SJCRH30 (cell line): ENCODE measurements around the gene MAP3K4. TPM values are rescaled to one million over a fixed set of nuclear protein-coding genes. Genes with fewer than 3 reads are reported as not detected.

Source experiments
- DNase-seq, 2 experiments: peaks; one replicate each; pipeline ENCODE4 v3.0.0-alpha.2; 2015 to 2020
- H3K27ac ChIP-seq: fragments of 250-450 bp; sonication (Bioruptor Pico); 2 replicates; pipeline ENCODE4 v1.5.1; 2020; ENCODE audit warnings: mild to moderate bottlenecking, moderate library complexity
- H3K27me3 ChIP-seq: fragments of 250-450 bp; sonication (Bioruptor Pico); 2 replicates; pipeline ENCODE4 v1.5.1; 2020; ENCODE audit warnings: mild to moderate bottlenecking, moderate library complexity
- H3K36me3 ChIP-seq: fragments of 250-450 bp; sonication (Bioruptor Pico); 2 replicates; pipeline ENCODE4 v1.5.1; 2020; ENCODE audit warnings: mild to moderate bottlenecking, moderate library complexity
- H3K4me1 ChIP-seq: fragments of 250-450 bp; sonication (Bioruptor Pico); 2 replicates; pipeline ENCODE4 v1.5.1; 2020; ENCODE audit warnings: mild to moderate bottlenecking, moderate library complexity
- H3K4me3 ChIP-seq: fragments of 250-450 bp; sonication (Bioruptor Pico); 2 replicates; pipeline ENCODE4 v1.5.1; 2020; ENCODE audit warnings: mild to moderate bottlenecking, moderate library complexity
- H3K9me3 ChIP-seq: fragments of 250-450 bp; sonication (Bioruptor Pico); replicated peaks from 2 replicates; pipeline ENCODE4 v1.5.1; 2020; ENCODE audit warnings: mild to moderate bottlenecking, moderate library complexity
- total RNA-seq: library from RNA; depleted of rRNA; stranded (reverse); fragments of >200 nt; shearing (Covaris generic); gene quantifications from 2 replicates; pipeline ENCODE4 v1.2.3, GENCODE V29; 2014

MAP3K4 gene
- total RNA-seq, 1 experiment from 2014 or later: 44.7 TPM

DNA sequence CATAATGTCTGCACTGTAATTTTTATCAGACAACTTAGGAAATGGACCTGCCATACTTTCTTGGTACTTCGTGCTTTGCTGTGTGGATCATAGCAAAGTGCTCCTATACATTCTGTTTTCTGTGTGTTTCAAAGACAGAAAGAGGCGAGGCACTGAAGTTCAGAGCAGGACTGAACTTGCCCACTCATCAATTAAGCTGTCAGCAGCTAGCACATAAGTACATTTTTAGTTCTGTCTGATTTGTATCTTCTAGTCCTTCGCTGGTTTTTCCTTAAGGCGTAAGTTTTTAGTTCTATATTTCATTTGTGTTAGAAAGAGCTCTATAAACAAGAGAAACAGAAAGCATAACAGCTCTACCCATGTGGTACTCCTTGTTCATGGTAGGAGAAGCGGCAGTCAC lies 42.1 kb downstream of the MAP3K4 start:
- H3K27me3 ChIP-seq: no peaks in the 10 kb centered on the region
- peaks cover 17% of the 10 kb centered on the region for H3K4me1 ChIP-seq
- H3K27ac ChIP-seq: no peak overlapping the region
- no peaks in the 10 kb centered on the region for H3K9me3 ChIP-seq
- no peak for DNase-seq
- no peak overlapping the region for H3K4me3 ChIP-seq
- no peaks in the 10 kb centered on the region; the same call in 1 of the 2 replicates for H3K36me3 ChIP-seq

DNA sequence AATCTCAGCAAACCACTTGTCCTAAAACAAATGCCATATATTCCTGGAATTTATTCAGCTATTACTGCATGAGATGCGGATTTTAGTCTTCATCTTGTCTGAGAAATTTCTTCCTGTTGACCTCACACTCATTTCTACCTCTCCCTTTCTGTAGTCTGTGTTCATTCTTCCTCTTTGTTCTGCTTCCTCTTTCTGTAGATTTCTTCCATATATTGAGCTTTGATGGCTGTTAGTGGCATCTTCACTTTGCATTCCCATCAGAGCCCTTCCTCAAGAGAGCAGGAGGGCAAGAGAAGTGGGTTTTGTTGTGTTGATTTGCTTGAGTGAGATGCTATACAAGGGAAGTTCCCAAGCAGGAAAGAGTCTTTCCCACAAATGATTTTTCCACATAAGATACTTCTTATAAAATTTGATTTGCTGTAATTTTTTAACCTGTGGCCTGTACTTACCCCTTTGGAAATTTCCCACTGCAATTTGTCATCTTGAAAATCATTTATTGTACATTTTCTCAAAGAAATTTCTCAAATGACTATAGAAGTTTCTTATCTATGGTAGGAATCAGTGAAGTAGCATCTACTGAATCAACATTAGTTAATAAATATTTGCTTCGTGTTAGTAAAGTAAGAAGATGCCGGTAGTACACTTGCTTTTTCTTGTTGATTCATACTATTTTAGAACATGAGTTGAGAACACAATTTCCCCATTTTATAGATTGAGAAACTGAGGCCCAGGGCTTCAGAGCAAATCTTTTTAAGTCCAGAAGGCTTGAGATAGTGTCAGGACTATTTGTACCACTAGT lies 43.8 kb downstream of the MAP3K4 start:
- no peaks in the 10 kb centered on the region for H3K9me3 ChIP-seq
- H3K27ac ChIP-seq: no peak overlapping the region
- DNase-seq: no peak
- H3K4me1 ChIP-seq: peaks cover 10% of the 10 kb centered on the region
- H3K36me3 ChIP-seq: peaks cover 11% of the 10 kb centered on the region
- H3K27me3 ChIP-seq: no peaks in the 10 kb centered on the region
- no peak overlapping the region for H3K4me3 ChIP-seq

DNA sequence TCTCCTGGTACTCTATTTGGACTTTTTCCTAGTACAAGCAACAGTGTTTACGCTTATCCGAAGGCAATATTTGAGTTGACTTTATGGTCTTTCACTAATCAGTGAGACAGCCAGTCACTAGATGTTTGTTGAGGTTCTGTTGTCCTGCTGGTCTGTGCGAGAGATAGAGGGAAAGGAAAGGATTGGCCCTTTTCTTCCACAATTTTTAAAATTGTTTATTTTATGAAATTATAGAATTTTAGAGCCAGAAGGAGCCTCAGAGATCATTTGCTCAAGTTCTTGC lies 44.4 kb downstream of the MAP3K4 start:
- no peak overlapping the region for H3K27ac ChIP-seq
- peaks cover 14% of the 10 kb centered on the region for H3K36me3 ChIP-seq
- H3K9me3 ChIP-seq: no peaks in the 10 kb centered on the region
- H3K27me3 ChIP-seq: no peaks in the 10 kb centered on the region
- H3K4me3 ChIP-seq: no peak overlapping the region
- no peak for DNase-seq
- H3K4me1 ChIP-seq: peaks cover 10% of the 10 kb centered on the region

DNA sequence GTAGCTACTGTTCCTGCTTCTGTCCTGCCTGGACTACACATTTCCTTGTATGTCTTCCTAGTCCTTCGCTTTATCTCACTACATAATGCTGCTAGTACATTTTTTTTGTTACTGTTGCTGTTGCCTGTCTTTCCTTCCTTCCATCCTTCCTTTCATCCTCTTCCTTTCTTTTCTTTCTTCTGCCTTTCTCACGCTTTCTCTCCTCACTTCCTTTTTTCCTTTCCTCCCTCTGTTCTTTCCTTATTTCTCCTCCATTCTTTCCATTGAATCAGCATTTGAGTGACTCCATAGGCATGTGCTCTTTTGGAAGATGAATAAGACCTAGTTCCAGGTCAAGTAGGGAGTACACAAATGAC lies 46.3 kb downstream of the MAP3K4 start:
- Histone ChIP-seq H3K4me1 (peaks cover 8% of the 10 kb centered on the region; the same call in 1 of the 2 replicates), H3K9me3 (no peaks in the 10 kb centered on the region), H3K4me3 (no peak overlapping the region), H3K36me3 (peaks cover 14% of the 10 kb centered on the region), H3K27ac (peak overlapping the region; percentile 53), H3K27me3 (no peaks in the 10 kb centered on the region)
- DNase-seq: no peak

DNA sequence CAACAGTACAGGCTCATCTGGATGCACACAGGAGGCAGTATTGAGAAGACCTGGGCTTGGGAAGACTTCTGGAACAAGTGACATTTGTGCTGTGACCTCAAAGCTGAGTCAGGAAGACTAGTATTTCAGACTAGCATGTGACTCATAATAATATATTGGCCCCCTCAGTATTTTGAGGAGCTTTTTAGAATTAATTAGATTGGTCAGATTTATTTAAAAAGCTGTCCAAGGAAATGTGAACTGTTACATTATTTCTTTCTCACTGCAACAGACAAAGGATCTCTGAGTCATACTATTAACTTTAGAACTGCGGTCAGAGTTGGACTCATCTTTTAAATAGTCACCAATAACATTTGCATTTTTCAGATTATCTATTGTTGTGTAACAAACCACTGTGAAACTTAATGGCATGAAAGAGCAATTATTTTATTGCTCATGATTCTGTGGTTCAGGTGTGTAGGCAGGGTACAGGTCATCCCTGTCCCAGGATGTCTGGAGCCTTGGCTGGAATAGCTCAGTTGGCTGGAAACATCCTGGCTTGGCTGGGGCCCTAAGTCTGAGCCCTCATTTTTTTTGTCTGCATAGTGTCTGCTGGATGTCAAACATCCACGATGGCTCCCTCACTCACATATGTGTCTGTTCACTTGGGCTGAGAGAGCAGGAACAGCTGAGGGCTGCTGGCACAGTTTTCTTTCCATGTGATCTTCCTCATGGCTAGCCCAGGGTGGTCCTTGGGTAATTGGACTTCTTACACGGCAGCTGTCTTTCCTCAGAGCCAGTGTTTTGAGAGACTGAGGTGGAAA lies 46.9 kb downstream of the MAP3K4 start:
- H3K36me3 ChIP-seq: peaks cover 14% of the 10 kb centered on the region
- H3K9me3 ChIP-seq: no peaks in the 10 kb centered on the region
- peak overlapping the region; percentile 53 for H3K27ac ChIP-seq
- no peaks in the 10 kb centered on the region for H3K27me3 ChIP-seq
- DNase-seq: peak; percentile 79 to 83
- H3K4me1 ChIP-seq: peaks cover 8% of the 10 kb centered on the region; the same call in 1 of the 2 replicates
- no peak overlapping the region for H3K4me3 ChIP-seq

DNA sequence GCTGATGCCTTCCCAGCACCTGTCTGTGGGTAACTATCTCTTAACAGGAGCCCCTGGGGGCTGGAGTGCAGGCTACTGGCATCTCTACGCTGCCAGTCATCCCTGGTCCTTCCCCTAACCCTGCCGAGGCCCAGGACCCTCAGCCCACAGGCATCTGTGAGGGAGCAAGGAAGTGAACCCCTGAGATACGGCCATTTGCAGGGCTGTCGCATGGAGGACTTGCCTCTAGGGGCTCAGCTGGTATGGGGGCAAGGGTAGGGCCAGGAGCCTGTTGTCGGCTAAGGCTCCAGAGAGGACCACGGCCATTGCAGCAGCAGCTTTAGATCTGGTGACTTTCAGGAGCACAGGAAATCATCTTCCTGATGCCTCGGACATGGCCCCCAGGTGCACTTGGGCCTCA lies 49.7 kb downstream of the MAP3K4 start:
- H3K4me3 ChIP-seq: no peak overlapping the region
- peaks cover 18% of the 10 kb centered on the region for H3K36me3 ChIP-seq
- no peaks in the 10 kb centered on the region for H3K27me3 ChIP-seq
- DNase-seq: no peak
- H3K27ac ChIP-seq: no peak overlapping the region
- H3K9me3 ChIP-seq: no peaks in the 10 kb centered on the region
- H3K4me1 ChIP-seq: peaks cover 8% of the 10 kb centered on the region; the same call in 1 of the 2 replicates

DNA sequence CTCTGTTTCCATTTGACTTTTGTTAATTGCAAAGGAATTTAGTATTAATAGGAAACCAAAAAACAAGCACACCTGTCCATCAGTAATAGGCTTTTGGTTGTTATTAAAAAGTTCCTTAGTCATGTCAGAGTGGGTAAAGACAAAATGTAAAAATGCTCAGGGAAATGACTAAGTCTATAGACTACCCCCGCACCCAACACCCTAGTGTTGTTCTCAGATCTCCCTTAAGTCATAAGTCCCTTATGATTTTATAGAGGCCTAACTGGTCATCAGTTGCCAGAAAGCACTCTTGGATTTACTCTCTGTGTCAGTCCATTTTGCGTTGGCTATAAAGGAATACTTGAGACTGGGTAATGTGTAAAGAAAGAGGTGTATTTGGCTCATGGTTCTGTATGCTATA lies 52.8 kb downstream of the MAP3K4 start:
- Histone ChIP-seq H3K36me3 (peaks cover 18% of the 10 kb centered on the region), H3K27ac (no peak overlapping the region), H3K9me3 (no peaks in the 10 kb centered on the region), H3K4me1 (no peaks in the 10 kb centered on the region), H3K4me3 (no peak overlapping the region), H3K27me3 (no peaks in the 10 kb centered on the region)
- DNase-seq: no peak

DNA sequence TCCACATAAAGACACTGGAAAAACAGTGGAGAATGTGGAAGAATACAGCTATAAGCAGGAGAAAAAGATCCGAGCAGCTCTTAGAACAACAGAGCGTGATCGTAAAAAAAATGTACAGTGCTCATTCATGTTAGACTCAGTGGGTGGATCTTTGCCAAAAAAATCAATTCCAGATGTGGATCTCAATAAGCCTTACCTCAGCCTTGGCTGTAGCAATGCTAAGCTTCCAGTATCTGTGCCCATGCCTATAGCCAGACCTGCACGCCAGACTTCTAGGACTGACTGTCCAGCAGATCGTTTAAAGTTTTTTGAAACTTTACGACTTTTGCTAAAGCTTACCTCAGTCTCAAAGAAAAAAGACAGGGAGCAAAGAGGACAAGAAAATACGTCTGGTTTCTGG lies 57.1 kb downstream of the MAP3K4 start:
- Histone ChIP-seq H3K9me3 (no peaks in the 10 kb centered on the region), H3K36me3 (peaks cover 4% of the 10 kb centered on the region), H3K27me3 (no peaks in the 10 kb centered on the region), H3K4me3 (no peak overlapping the region), H3K27ac (no peak overlapping the region), H3K4me1 (no peaks in the 10 kb centered on the region)
- no peak for DNase-seq

DNA sequence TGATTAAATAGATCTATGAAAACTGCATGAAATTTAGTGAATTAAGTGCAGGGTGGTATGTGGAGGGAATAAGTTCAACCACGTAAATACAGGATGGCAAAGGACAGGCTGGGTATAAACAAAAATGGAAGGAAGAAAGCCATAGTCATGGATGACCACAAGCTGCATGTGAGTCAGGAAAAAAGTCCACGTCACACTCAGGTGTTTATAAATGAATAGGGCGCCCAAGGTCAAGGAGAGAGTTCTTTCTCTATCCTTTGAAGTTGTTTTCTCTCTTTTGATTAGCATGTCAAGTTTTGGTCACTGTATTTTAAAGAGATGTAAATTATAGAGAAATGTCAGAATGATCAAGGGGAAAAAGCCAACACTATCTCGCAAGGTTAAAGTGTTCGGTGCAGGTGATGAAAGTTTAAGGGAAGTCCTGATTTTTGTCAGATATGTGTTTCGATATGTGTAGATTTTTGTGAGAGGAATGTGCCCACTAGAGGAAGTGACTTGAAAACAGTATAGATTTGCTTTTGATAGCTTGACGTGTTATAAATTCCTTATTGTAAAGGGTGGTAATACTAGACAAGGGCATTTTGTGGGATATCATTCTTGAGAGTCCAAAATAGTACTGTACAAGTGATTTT lies 58.7 kb downstream of the MAP3K4 start:
- Histone ChIP-seq H3K9me3 (no peaks in the 10 kb centered on the region), H3K4me1 (no peaks in the 10 kb centered on the region), H3K27ac (no peak overlapping the region), H3K27me3 (no peaks in the 10 kb centered on the region), H3K36me3 (peaks cover 2% of the 10 kb centered on the region), H3K4me3 (no peak overlapping the region)
- no peak for DNase-seq

DNA sequence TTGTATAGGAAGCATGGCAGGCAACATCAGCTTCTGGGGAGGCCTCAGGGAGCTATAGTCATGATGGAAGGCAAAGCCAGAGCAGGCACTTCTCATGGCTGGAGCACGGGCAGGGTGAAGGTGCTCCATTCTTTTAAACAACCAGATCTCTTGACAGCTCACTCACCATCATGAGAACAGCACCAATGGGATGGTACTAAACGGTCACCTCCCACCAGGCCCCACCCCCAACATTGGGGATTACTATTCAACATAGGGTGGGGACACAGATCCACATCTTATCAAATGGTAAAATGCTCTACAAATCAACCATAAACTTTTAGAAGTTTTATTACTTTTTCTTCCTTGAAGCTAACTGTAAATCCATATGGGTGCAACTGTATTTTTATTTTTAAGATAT lies 61.5 kb downstream of the MAP3K4 start:
- H3K36me3 ChIP-seq: no peaks in the 10 kb centered on the region; the same call in 1 of the 2 replicates

DNA sequence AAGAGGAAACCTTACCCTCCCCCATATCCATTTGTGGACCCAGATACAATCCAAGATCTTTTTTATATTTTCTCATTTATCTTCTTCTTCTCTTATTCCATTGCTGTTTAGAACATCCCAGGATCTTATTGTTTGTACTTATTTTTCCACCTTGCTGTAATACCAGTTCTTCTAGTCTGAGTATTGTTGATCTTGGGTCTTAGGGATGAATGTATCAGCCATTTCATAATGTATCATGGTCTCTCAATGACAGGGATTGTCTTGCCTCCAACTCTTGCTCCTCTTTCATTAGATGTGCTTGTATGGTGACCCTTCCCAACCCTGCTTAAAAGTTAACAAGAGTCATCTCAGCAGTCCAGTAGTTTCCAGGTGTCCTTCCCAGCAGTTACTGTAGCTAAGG lies 63.3 kb downstream of the MAP3K4 start:
- H3K27ac ChIP-seq: no peak overlapping the region
- DNase-seq: no peak
- no peaks in the 10 kb centered on the region for H3K27me3 ChIP-seq
- H3K9me3 ChIP-seq: no peaks in the 10 kb centered on the region
- H3K4me1 ChIP-seq: no peaks in the 10 kb centered on the region
- no peaks in the 10 kb centered on the region; the same call in 1 of the 2 replicates for H3K36me3 ChIP-seq
- H3K4me3 ChIP-seq: no peak overlapping the region

More for the DNA sequence above, 61.5 kb downstream of the MAP3K4 start:
- Histone ChIP-seq H3K4me3 (no peak overlapping the region), H3K4me1 (no peaks in the 10 kb centered on the region), H3K9me3 (no peaks in the 10 kb centered on the region), H3K27me3 (no peaks in the 10 kb centered on the region), H3K27ac (no peak overlapping the region)
- no peak for DNase-seq

DNA sequence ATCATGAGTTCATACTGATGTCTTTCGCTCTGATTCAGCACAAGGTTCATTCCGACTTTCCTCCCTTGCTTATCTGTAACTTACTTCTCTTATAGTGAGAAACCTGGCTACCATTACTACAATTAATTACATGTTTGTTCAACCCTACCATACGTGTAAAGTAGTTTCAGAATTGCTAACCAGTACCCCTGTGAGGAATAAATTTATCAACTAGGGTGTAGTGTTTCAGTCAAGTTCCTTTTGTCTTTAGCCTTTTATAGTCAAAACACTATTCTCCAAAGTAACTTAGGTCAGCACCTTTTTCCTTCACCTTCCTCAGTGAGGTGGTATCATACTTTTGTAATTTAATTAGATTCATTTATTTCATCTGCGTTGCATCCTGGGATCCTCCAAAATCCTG lies 64.9 kb downstream of the MAP3K4 start:
- Histone ChIP-seq H3K9me3 (peaks cover 2% of the 10 kb centered on the region; the same call in 1 of the 2 replicates), H3K27ac (no peak overlapping the region), H3K4me1 (no peaks in the 10 kb centered on the region), H3K36me3 (peaks cover 7% of the 10 kb centered on the region), H3K27me3 (no peaks in the 10 kb centered on the region), H3K4me3 (no peak overlapping the region)
- DNase-seq: no peak

DNA sequence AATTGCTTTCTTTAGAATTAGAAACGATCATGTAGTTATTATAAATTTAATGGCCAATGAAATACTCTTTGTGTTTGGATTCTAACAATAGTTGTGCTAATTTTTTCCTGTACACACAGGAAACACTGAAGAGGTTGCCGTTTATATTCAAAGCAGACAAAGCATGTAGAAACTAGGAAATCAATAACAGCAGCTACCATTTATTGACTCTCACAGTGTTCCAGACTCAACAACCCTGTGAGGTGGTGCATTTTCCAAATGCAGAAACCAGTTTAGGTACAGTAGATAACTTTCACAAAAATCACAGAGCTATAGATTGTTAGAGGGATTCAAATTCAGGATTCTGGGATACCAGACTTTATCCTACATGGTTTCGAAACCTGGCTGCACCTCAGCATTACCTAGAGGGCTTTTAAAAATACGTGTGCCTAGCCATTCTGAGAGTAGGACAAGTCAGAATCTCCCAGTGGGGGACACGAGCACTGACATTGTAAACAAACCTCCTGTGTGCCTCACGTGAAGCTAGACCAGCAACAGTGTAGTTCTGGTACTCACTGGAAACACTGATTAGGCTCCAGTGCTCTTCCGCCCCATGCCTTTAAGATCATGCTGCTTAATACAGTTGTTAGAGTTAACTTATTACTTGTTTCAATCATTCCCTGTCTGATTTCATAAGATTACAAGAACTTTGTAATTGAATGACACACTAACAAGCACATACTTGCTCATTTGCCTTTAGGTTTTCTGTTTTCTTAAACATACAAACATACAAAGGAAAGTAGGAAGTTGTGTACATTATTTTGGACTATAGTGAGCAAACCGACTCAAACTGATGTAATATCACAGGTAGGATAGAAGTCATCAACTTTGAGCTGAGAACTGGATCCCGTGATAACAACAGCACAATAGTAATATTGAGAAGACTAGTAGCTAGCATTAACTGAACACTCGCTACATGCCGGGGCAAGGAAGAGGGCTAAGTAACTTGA lies 65.8 kb downstream of the MAP3K4 start:
- no peak overlapping the region for H3K4me3 ChIP-seq
- peaks cover 8% of the 10 kb centered on the region for H3K36me3 ChIP-seq
- no peaks in the 10 kb centered on the region for H3K4me1 ChIP-seq

DNA sequence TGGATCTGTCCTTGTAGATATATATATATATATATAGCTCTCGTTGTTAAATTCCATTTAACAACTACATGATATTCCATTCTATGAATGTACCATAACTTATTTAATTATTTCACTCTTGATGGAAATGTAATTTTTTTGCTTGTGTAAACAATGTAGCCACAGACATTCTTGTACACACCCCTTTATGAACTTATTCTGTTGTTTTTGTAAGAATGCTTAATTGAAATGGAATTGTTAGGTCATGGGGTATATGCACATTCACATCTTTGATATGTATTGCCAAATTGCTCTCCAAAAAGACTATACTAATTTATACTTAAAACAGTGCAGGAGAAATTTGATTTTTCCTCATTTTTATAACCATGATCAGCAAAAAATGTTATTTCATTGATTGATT lies 67.2 kb downstream of the MAP3K4 start:
- Histone ChIP-seq H3K4me1 (no peaks in the 10 kb centered on the region), H3K27ac (no peak overlapping the region), H3K4me3 (no peak overlapping the region), H3K27me3 (no peaks in the 10 kb centered on the region), H3K36me3 (peaks cover 8% of the 10 kb centered on the region), H3K9me3 (peaks cover 4% of the 10 kb centered on the region; the same call in 1 of the 2 replicates)
- DNase-seq: no peak

More for the DNA sequence above, 65.8 kb downstream of the MAP3K4 start:
- H3K9me3 ChIP-seq: peaks cover 4% of the 10 kb centered on the region; the same call in 1 of the 2 replicates
- no peaks in the 10 kb centered on the region for H3K27me3 ChIP-seq
- H3K27ac ChIP-seq: no peak overlapping the region
- no peak for DNase-seq
